ENCODE data around the gene MCRIP2.

DNA sequence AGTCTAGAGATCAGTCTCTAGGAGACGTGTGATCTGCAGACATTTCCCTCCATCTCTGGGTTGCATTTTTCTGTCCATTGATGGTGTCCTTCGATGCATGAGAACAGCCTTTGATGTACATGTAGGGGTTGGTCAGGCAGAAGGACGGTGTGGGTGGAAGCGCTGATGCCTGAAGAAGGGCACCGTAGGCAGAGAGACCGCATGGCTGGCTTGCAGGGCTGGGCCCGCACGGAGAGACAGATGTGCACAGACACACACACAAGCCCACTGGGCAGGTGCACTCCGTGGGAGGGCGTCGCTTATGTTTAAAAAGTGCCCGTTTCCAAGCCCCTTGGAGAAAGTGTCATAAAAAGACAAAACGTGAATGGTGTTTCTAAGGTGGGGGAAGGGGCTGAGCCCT lies 26.5 kb upstream of the MCRIP2 start:
- TF ChIP-seq, protein P1, sequence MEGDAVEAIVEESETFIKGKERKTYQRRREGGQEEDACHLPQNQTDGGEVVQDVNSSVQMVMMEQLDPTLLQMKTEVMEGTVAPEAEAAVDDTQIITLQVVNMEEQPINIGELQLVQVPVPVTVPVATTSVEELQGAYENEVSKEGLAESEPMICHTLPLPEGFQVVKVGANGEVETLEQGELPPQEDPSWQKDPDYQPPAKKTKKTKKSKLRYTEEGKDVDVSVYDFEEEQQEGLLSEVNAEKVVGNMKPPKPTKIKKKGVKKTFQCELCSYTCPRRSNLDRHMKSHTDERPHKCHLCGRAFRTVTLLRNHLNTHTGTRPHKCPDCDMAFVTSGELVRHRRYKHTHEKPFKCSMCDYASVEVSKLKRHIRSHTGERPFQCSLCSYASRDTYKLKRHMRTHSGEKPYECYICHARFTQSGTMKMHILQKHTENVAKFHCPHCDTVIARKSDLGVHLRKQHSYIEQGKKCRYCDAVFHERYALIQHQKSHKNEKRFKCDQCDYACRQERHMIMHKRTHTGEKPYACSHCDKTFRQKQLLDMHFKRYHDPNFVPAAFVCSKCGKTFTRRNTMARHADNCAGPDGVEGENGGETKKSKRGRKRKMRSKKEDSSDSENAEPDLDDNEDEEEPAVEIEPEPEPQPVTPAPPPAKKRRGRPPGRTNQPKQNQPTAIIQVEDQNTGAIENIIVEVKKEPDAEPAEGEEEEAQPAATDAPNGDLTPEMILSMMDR (conservative IDR thresholded peaks at IDR 0.05 in 1 of 2, IDR thresholded peaks at IDR 0.05 in 1 of 2; ENCODE audit: extremely low read depth in 1 of 2, insufficient read depth in 1 of 2, low read depth in 1 of 2, low read length in 2 of 2) = no peak
- no peak for TF ChIP-seq EZH2 (IDR thresholded peaks at IDR 0.05; ENCODE audit: borderline replicate concordance, low read length)

Data from mammary epithelial cell (primary cell).